Activated CD8-positive, alpha-beta memory T cell treated with anti-CD3 and anti-CD28 coated beads for 4 hours (primary cell): ENCODE results near the gene S100A14.

Experiments
- DNase-seq, 2 donors: peaks; one replicate each; pipeline ENCODE4 v3.0.0-alpha.2; 2020; ENCODE audit warnings: low read depth in 2 of 2

The S100A14 gene

DNA sequence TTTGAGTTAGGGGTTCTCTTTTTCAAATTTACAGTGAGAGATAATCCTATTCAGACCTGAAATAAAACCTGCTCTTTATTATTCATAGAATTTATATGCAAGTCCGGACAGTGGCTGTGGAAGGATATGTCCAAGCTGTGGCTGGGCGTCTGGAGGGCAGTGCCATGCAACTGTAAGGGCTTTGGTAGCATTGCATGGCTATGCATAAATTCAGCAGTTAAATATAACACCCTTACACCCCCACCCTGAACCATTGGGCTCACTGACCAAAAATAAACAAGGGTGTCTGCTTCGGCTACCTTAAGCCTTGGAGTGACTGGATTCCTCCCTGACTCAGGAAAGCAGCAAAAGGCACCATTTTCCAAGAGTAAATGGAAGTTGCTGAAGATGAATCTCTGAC lies 23.2 kb upstream of the S100A14 start:
- no peak for DNase-seq

DNA sequence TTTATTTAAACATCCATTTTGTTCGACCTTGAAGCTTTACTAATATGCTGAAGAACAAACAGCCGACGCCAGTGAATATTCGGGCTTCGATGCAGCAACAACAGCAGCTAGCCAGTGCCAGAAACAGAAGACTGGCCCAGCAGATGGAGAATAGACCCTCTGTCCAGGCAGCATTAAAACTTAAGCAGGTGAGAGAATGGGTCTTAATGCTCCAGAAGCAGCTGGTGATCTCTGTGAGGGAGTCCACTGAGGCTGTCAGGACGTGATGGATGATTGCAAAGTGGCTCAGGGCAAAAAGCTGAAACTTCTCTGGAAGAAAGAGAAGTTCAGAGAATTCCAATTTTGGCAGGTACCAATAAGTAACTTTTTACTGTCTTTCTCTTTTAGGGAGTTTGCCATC lies 22.1 kb upstream of the S100A14 start:
- DNase-seq = no peak

DNA sequence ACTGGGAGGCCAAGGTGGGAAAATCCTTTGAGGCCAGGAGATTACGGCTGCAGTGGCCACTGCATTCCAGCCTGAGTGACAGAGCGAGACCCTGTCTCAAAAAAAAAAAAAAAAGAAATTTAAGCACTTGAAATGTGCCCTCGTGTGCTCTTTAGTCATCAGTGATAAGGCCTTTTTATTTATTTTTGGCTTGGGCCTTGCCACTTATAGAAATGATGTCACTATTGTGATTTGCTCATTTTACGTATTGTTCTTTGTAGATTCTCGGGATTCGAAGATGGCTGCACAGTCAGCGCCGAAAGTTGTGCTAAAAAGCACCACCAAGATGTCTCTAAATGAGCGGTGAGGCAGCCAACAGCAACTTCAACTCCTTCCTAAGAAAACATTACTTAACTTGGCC lies 20.2 kb upstream of the S100A14 start:
- no peak for DNase-seq

DNA sequence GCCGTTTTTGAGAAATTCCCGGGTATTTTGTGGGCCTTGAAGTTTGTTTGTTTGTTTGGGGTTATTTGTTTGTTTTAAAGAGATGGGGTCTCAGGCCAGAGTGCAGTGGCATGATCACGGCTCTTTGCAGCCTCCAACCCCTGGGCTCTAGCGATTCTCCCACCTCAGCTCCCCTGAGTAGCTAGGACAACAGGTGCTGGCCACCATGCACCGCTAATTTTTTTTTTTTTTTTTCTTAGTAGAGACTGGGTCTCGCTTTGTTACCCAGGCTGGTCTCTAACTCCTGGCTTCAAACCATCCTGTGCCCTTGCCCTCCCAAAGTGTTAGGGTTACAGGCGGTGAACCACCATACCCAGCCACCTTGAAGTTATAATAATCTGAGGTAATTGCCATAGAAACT lies 19.7 kb upstream of the S100A14 start:
- no peak for DNase-seq

DNA sequence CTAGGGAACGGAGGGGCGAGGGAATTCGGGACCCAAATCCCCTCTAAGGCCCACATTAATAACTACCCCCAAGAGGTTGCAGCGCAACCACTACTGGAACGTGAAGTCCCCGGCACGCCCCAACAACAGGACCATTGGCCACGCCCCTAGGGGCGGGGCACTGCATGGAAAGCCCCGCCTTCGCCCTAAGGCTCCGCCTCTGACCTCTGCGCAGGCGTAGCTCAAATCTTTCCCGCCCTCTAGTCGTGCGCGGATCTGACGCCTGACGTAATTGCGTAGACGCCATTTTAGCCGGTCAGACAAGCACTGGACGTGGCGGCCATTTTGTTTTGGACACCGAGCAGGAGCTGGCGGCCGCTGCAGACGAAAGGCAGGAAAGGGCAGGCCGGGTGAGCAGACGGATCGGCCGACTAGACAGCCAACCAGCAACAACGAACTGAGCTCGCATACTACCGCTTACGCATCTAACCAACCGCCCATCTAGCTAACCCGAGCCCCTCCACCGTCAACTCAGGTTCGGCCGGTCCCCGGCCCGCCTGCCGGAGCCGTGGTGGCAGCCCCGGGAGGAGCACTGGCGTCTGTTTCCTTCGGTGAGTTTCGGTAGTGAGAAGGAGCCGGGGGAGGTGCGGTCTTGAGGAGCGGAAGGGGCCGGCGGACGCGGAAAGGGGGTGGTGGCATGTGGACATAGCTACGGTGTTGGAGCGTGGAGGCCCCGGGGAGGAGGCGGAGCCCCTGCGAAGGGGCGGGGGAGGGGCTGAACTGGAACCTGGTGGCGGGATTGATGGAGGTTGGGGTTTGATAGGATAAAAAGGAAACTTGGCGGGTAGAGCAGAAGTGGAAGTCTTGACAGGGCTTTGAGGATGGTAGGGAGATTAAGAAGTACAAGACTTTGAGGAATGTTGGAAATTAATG lies 17.9 kb upstream of the S100A14 start, which contains the start of gene CHTOP:
TSS of gene CHTOP (plus strand) at position 313 of the 912 bp plus-strand sequence. CDS start 2,523 bp downstream, outside the sequence.
- DNase-seq = peak; percentile 94

DNA sequence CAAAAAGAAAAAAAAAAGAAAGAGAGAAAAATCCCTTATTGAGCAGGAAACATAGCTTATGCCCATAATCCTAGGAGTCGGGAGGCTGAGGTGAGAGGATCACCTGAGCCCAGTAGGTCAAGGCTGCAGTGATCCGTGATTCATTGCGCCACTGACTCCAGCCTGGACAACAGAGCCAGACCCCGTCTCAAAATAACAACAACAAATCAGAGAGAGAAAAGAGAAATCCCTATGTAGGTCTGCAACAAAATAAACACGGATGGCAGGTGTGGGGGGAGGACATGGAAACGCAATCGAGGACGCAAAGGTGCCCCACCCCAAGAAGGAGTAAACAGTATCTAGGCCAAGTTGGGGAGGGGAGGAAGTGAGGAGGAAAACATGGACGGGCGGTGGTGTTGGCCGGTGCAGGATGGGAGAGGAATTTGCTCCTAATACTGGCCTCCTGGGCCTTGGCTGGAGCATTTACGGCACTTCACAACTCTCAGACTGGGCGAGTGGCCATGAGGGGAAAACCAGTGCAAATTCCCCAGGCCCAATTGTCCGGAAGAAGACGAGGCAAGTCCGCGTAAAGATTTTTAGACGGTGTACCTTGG lies 17.1 kb upstream of the S100A14 start:
- no peak for DNase-seq

DNA sequence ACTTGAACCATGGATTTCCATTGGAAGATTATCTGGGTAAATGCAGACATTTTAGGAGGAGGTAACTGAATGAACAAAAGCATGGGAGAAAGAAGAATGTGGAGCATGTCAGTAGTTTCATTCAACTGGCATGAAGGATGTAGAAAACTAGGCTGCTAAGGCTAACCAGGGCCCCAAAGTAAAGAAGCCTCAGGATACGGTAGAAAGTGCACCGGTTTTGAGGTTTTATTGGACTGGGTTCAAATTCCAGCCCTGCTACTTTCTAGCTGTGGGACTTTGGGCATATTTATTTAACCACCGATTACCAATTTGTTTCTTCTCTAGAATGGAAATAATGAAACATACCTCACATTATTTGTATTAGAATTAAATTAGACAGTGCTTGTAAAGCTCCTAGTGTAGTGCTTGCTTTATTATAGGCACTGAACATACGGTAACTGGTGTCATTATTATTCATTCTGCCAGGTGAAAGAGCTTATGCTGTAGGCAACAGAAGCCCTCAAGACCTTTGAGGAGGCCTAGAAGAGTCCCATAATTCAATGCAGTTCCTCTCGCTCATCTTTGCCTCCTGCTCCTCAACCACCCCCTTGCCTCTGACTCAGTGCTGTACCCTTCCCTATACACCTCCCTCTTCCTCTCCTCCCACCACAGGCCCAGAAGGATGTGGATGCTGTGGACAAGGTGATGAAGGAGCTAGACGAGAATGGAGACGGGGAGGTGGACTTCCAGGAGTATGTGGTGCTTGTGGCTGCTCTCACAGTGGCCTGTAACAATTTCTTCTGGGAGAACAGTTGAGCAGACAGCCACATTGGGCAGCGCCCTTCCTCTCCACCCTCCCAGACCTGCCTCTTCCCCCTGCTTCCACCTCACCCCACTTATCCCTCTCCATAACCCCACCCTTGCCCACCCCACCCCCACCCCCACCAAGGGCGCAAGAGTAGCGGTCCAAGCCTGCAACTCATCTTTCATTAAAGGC lies 15.2 kb upstream of the S100A14 start:
- no peak for DNase-seq

DNA sequence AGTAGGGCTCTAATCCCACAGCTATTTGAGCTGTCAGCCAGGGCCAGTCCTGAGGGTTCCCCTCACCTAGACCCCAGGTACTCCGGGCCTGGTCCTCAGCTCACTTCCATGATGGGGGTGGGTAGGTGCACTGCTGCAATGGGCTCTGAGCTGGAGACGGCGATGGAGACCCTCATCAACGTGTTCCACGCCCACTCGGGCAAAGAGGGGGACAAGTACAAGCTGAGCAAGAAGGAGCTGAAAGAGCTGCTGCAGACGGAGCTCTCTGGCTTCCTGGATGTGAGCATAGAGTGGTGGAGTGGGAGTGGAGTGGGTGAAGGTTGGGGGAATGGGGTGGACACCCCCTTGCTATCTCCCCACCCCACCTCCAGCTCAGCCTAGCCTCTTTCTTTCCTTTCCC lies 14.3 kb upstream of the S100A14 start:
- no peak for DNase-seq

DNA sequence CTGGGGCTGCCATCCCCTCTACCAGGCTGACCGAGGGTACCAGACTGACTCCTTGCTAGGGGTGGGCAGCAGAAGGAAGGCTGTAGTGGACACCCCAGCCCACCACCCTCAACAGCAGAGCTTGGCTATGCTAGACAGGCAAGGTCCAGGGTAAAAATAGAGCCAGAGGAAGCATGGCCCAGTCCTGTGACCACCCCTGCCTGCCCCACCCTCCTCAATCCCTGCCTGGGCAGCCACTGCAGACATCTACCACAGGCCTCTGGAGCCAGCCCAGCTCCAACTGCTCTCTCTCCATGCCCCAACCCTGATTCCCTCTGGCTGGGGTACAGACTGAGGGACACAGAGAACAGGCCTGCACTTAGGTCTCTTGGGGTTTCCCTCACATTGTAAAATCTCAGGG lies 13.8 kb upstream of the S100A14 start:
- DNase-seq = no peak

DNA sequence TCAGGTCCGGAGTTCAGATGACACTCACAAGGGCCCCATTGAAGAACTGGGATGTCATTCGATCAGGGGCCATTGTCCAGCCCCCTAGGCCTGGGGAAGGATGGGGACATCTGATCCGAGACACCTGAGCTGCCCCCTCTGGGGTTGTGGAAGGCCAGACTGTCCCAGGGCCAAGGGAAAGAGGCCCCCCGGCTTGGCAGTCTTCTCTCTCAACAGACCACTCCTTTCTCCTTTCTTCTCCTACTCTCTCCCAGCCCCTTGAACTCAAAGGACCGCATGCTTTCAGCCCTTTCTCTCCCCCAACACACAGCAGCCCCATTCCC lies 13.2 kb upstream of the S100A14 start:
- no peak for DNase-seq

DNA sequence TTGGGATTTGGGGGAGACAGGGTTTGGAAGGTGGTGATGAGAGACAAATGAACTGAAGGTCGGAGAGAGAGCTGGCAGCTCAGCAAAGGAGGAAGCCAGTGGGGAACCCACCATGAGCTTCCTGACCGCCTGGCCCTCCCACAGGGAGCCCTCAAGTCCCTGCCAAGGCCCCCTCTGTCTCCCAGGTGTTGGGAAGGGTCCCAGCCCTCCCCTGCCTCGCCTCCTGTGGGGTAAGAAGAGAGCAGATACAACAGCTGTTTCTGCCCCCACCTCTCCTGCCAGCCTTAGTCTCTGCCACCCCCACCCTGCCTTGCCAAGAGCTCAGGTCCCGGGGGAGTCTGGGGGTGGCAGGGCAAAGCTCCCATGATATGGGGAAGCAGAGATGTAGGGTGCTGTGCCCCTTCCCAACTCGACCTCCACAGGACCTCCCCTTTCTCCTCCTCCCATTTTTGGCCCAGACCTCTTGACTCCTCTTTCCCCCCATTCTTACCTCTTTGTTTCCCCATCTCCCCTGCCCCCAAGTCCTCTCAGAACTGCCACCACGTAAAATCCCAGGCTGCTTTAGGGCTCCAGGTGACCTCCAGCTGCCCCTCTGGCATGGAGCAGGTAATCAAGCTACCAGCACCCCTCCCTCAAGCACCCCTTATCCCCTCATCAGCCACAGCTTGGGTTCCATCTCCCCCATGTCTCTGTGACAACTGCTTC lies 12.7 kb upstream of the S100A14 start:
- no peak for DNase-seq

DNA sequence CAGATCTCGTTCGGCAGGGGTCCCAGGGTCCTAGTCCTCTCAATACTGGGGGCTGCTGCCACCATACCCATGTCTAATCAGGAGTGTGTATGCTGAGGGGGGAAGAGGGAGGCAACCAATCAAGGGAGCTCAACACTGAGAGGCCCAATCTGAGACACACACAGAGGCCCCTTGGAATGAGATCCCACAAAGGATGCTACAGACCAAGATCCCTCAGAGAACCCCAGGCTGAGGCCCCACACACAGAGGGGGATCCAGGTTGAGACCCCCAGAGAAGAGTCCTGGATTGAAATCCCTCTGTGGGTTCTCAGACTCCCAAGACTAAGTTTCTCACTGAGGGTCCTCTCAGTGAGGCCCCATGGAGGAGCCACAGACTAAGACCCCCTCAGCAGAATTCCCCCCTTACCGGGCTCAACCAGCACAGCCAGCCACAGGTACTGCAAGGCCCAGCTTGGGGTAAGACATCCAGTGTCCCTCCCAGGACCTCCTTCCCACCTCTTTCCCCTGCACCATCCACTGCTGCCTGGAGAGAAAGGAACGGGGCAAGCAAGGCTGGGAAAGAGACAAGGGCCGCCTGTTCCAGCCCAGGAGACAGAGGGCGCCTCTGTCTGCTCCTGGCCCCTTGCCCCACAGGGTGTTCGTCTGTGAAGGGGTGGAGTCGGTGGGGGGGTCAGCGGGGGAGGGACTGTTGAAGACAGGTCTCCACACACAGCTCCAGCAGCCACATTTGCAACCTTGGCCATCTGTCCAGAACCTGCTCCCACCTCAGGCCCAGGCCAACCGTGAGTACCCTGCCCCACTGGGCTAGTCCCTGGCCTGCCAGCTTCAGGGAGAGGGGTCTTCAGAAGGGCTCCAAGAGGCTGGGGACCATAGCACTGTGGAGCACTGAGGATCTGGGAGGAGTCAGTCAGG lies 11.8 kb upstream of the S100A14 start, which contains the start of gene S100A1:
TSS of gene S100A1 (plus strand) at position 720 of the 912 bp plus-strand sequence. CDS start 2,088 bp downstream, outside the sequence.
- DNase-seq = no peak

DNA sequence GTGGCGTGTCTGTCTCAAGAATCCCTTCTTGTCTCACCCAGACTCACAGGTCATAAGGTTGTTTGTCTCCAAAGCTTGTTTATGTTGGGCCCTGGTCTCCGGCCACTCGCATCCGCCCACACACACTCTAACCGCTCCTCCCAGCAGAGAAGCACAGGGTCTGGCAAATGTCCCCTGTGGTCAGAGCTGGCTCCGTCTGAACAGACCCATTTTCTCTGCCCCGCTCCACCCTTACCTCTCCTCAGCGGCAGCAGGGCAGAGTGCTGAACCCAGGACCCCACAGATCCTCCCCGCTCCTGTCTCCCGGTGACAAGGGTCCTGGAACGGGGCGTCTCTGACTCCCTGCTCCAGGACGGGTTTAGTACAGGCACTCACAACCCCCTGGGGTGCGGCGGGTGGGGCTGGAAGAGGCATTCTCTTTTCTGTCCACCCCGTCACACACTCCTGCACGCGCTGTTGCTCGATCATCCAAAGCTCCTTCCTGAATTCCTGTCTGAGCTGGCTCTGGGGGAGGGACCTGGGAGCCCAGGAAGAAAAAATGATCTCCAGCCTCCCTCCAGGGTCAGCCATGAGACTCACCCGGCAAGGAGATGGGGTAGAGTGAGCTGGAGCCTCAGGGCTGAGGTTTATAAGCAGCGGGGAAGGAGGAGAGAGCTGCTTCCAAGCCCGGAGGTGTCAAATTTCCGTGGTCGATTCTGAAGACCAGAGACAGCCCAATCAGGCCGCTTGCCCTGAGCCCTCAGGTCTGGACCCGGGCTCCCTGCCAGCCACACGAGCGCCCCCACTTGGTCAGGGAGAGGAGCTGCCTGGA lies 11.0 kb upstream of the S100A14 start, which contains the start of gene S100A13:
TSS of gene S100A13 (minus strand) at position 602 of the 811 bp plus-strand sequence. CDS start 1,033 bp downstream, outside the sequence.
- no peak for DNase-seq

DNA sequence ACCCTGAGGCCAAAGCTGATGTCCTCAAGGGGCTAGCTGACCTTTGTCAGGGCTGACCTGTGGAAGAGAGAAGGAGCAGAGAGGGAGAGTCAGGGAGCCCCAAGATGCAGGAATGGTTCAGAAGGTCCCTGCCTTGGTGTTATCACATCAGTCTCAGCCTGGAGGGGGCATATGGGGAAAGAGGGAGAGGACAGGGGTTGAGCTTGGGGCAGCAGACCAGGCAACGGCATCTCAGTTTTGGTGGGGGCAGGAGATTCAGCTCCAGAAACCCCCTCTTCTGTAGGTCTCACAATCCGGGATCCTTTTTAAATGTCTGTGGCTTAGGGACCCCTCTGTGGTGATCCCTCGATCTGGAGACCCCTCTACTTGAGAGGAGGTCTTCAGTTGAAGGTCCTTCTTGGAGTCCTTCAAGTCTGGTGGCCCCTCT lies 10.4 kb upstream of the S100A14 start:
- no peak for DNase-seq

DNA sequence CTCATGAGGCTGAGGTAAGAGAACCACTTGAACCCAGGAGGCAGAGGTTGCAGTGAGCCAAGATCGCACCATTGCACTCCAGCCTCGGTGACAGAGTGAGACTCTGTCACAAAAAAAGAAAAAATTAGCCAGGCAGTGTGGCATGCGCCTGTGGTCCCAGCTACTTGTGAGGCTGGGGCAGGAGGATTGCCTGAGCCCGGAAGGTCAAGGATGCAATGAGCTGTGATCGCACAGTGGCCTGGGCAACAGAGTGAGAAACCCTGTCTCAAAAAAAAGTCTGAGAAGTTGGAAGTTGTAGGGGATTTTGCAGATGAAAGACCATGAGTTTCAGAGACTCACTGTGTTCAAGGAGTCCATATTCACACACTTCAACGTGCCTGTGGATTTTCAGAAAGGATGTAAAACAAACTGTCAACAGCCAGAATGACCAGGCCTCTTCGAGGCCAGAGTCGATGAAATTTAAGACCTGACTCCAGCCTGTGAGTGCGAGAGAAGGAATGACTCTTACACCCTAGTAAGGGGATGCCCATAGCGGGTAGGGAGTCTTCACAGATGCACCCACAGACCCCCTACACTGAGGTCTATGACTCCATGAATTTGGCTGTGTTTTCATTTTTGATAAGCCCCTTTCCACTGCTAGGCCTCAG lies 9.0 kb upstream of the S100A14 start:
- no peak for DNase-seq

DNA sequence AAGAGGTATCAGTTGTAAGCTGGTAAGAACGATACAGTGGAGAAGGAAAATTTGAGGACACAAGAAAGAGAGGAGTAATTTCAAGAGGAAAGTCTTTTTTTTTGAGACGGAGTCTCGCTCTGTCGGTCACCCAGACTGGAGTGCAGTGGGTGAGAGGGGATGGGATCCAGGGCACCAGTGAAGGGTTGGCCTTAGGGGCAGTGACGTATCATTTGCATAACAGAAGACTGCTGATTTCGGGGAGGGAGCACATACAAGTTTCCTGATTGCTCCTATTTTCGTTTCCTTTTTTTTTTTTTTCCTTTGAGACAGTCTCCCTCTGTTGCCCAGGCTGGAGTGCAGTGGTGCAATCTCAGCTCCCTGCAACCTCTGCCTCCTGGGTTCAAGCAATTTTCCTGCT lies 7.0 kb upstream of the S100A14 start:
- DNase-seq = no peak

DNA sequence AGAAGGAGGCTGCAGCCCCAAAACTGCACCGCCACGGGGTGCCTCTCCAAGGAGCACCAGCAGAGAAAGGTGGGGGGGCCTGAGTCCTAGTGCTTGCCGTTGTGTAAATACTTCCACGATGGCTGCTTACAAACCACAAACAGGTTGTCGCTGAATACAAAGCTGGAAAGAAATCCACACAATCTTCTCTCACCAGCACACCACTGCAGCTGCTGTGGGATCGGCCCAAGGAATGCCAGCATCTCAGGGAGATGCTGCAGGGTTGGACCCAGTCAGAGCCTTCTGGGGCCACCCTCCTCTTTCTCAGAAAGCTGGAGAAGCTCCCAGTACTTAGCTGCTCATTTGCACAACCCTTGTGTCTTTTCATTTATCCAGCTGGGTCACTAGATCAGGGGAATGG lies 3.0 kb upstream of the S100A14 start:
- no peak for DNase-seq

DNA sequence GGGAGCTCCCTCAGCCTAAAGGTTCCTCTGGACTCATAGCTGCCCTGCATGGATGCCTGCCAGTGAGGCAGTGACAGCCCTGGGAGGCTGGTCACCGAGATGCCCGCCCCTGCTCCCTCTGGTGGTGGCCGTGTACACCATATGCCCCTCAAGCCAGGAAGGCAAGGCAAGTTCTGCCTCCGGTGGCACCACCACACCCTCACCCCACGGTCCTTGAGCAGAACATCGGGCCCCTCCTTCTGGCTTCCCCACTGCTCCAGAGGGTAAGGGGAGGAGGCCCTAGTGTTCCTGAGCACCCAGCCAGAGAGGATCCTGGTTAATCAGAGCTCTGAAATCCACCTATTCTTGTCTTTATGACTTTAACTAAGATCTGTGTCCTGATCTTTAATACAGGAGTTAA lies 1.5 kb upstream of the S100A14 start:
- DNase-seq = peak in 1 of 2 donors; percentile 48

DNA sequence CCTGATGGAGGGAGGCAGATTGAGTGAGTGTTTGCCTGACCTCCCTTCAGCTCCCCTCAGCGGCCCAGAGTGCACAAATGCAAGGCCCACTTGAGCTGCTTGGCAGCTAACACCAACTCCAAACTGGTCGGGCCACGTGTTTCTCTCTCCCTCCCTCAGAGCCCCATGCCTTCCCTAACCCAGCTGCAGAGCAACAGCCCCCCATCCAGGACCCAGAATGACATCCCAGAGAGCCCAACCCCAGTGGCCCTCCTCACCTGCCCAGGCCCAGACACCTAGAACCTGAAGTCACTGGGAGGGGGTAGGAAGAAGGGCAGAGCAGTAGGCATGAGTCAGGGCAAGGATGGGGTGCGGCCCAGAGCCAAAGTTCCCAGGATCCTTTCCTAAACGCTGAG lies 789 bp upstream of the S100A14 start:
- no peak for DNase-seq
